ENCODE data around the gene SPEG. TPM values are rescaled to one million over a fixed set of nuclear protein-coding genes. Genes with fewer than 3 reads are reported as not detected.

The SPEG gene
- total and polyA plus RNA-seq, 4 experiments from 2014 or later: 0.15 to 9.0 (median 4.5) TPM

GRCh38 chr2:219442256-219443015 is 7.8 kb downstream of the SPEG start:
- H3K36me3 ChIP-seq (ENCODE audit: insufficient read depth, low read length): no peaks in the 10 kb centered on the region
- H3K9me3 Mint-ChIP-seq: no peaks in the 10 kb centered on the region
- H3K9me3 ChIP-seq (ENCODE audit: control insufficient read depth in 1 of 2, low read length in 2 of 2): no peaks in the 10 kb centered on the region
- peak overlapping the region; percentile 67 to 89 (median 78) for H3K4me3 Mint-ChIP-seq
- peaks cover 7% of the 10 kb centered on the region for H3K4me1 ChIP-seq (ENCODE audit: insufficient read depth, low read length)
- peaks cover 3 to 20% of the 10 kb centered on the region in 2 donors for H3K27me3 Mint-ChIP-seq
- no peaks in the 10 kb centered on the region for H3K36me3 Mint-ChIP-seq
- H3K4me3 ChIP-seq (ENCODE audit: low read length in 2 of 2): no peak overlapping the region
- no peak for DNase-seq
- intact Hi-C loops (cut with micrococcal nuclease): no loop called here
- peak overlapping the region in 1 of 7 donors; percentile 70 for H3K27ac Mint-ChIP-seq
- ChIA-PET CTCF (ENCODE audit: partially characterized antibody) (interaction anchor here (1.1 to 3.2 kb wide), 3 partner anchors 10 to 39 kb away, joined by 3 to 13 read pairs (median 3); no protein-coding TSS in a partner anchor), POLR2A (ENCODE audit: partially characterized antibody) (interaction anchor here (0.9 kb wide), 1 partner anchor 26 kb away, joined by 3 read pairs; no protein-coding TSS in a partner anchor)
- H3K4me1 Mint-ChIP-seq: peaks cover 6 to 18% (median 14%) of the 10 kb centered on the region in 4 donors
- H3K27ac ChIP-seq (ENCODE audit: low read depth, low read length): no peak overlapping the region
- H3K27me3 ChIP-seq (ENCODE audit: insufficient read depth, low read length): no peaks in the 10 kb centered on the region

GRCh38 chr2:219443016-219443696 is 8.5 kb downstream of the SPEG start:
- Histone ChIP-seq H3K36me3 (ENCODE audit: insufficient read depth, low read length) (no peaks in the 10 kb centered on the region), H3K4me3 (ENCODE audit: low read length in 2 of 2) (no peak overlapping the region), H3K27ac (ENCODE audit: low read depth, low read length) (no peak overlapping the region), H3K9me3 (ENCODE audit: control insufficient read depth in 1 of 2, low read length in 2 of 2) (no peaks in the 10 kb centered on the region), H3K4me1 (ENCODE audit: insufficient read depth, low read length) (peaks cover 7% of the 10 kb centered on the region), H3K27me3 (ENCODE audit: insufficient read depth, low read length) (no peaks in the 10 kb centered on the region)
- H3K4me1 Mint-ChIP-seq: peaks cover 6 to 18% (median 14%) of the 10 kb centered on the region in 4 donors
- H3K9me3 Mint-ChIP-seq: no peaks in the 10 kb centered on the region
- ChIA-PET CTCF (ENCODE audit: partially characterized antibody) (interaction anchor here (1.3 kb wide), 1 partner anchor 12 kb away, joined by 3 read pairs; no protein-coding TSS in a partner anchor), POLR2A (ENCODE audit: partially characterized antibody) (no interaction called here)
- no peak overlapping the region for H3K27ac Mint-ChIP-seq
- H3K36me3 Mint-ChIP-seq: no peaks in the 10 kb centered on the region
- H3K4me3 Mint-ChIP-seq: peak overlapping the region; percentile 67 to 89 (median 76)
- H3K27me3 Mint-ChIP-seq: peaks cover 5 to 20% of the 10 kb centered on the region in 2 donors
- intact Hi-C loops (cut with micrococcal nuclease): no loop called here
- DNase-seq: no peak

- Histone ChIP-seq H3K27ac (ENCODE audit: low read depth, low read length) (no peak overlapping the region), H3K9me3 (ENCODE audit: control insufficient read depth in 1 of 2, low read length in 2 of 2) (no peaks in the 10 kb centered on the region), H3K4me1 (ENCODE audit: insufficient read depth, low read length) (peaks cover 7% of the 10 kb centered on the region), H3K4me3 (ENCODE audit: low read length in 2 of 2) (no peak overlapping the region), H3K36me3 (ENCODE audit: insufficient read depth, low read length) (no peaks in the 10 kb centered on the region), H3K27me3 (ENCODE audit: insufficient read depth, low read length) (no peaks in the 10 kb centered on the region)
- Mint-ChIP-seq H3K4me1 (peaks cover 6 to 18% (median 14%) of the 10 kb centered on the region in 4 donors), H3K9me3 (no peaks in the 10 kb centered on the region), H3K4me3 (peak overlapping the region in 5 of 8 donors; percentile 46 to 89 (median 71)), H3K36me3 (no peaks in the 10 kb centered on the region), H3K27ac (no peak overlapping the region), H3K27me3 (peaks cover 5 to 20% of the 10 kb centered on the region in 2 donors)
- DNase-seq: no peak
- CTCF ChIA-PET (ENCODE audit: partially characterized antibody): no interaction called here
- intact Hi-C loops (cut with micrococcal nuclease): no loop called here
- POLR2A ChIA-PET (ENCODE audit: partially characterized antibody): no interaction called here
Measured at GRCh38 chr2:219443697-219444023, 9.0 kb downstream of the SPEG start.

- no peaks in the 10 kb centered on the region for H3K9me3 ChIP-seq (ENCODE audit: control insufficient read depth in 1 of 2, low read length in 2 of 2)
- H3K4me1 ChIP-seq (ENCODE audit: insufficient read depth, low read length): peaks cover 7% of the 10 kb centered on the region
- peak overlapping the region in 1 of 8 donors; percentile 57 for H3K4me3 Mint-ChIP-seq
- H3K27me3 Mint-ChIP-seq: peaks cover 5 to 23% of the 10 kb centered on the region in 2 donors
- H3K27ac Mint-ChIP-seq: peak overlapping the region in 1 of 7 donors; percentile 30
- intact Hi-C loops (cut with micrococcal nuclease): no loop called here
- H3K4me3 ChIP-seq (ENCODE audit: low read length in 2 of 2): no peak overlapping the region
- no peak overlapping the region for H3K27ac ChIP-seq (ENCODE audit: low read depth, low read length)
- no peaks in the 10 kb centered on the region for H3K36me3 Mint-ChIP-seq
- H3K27me3 ChIP-seq (ENCODE audit: insufficient read depth, low read length): peaks cover under 1% of the 10 kb centered on the region
- H3K9me3 Mint-ChIP-seq: no peaks in the 10 kb centered on the region
- no peaks in the 10 kb centered on the region for H3K36me3 ChIP-seq (ENCODE audit: insufficient read depth, low read length)
- CTCF ChIA-PET (ENCODE audit: partially characterized antibody): no interaction called here
- peaks cover 6 to 19% (median 14%) of the 10 kb centered on the region in 4 donors for H3K4me1 Mint-ChIP-seq
- POLR2A ChIA-PET (ENCODE audit: partially characterized antibody): no interaction called here
- DNase-seq: no peak
Measured at GRCh38 chr2:219444566-219445091, 10.0 kb downstream of the SPEG start.

DNA sequence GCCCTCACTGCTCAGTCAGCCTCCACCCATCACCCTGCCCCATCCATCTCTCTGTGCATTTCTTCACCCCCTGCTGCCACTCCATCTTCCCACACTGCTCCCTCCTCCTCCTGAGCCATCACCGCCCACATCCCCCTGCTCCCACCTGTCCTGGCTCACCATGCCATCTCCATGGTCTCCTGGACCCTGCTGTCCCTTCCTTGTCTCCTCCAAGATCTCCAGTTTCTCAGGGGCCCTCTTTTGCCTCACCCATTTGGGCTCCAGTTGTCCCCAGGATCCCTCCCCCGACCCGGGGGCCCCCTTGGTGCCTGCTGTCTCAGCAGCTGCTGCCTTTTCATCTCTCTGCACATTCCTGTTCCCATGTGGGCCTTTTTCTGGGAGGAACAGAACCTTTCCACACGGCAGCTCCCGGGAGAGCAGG is 10.6 kb downstream of the SPEG start:
- POLR2A ChIA-PET (ENCODE audit: partially characterized antibody): no interaction called here
- Mint-ChIP-seq H3K36me3 (no peaks in the 10 kb centered on the region), H3K27me3 (peaks cover 10 to 29% of the 10 kb centered on the region in 2 donors), H3K27ac (no peak overlapping the region), H3K9me3 (no peaks in the 10 kb centered on the region), H3K4me1 (peaks cover 6 to 23% (median 14%) of the 10 kb centered on the region in 4 donors), H3K4me3 (peak overlapping the region in 1 of 8 donors; percentile 64)
- intact Hi-C loops (cut with micrococcal nuclease): no loop called here
- DNase-seq: no peak
- H3K9me3 ChIP-seq (ENCODE audit: control insufficient read depth in 1 of 2, low read length in 2 of 2): no peaks in the 10 kb centered on the region
- peaks cover 7% of the 10 kb centered on the region for H3K4me1 ChIP-seq (ENCODE audit: insufficient read depth, low read length)
- no peak overlapping the region for H3K4me3 ChIP-seq (ENCODE audit: low read length in 2 of 2)
- H3K27ac ChIP-seq (ENCODE audit: low read depth, low read length): no peak overlapping the region
- H3K36me3 ChIP-seq (ENCODE audit: insufficient read depth, low read length): no peaks in the 10 kb centered on the region
- H3K27me3 ChIP-seq (ENCODE audit: insufficient read depth, low read length): peaks cover 3% of the 10 kb centered on the region
- CTCF ChIA-PET (ENCODE audit: partially characterized antibody): no interaction called here

DNA sequence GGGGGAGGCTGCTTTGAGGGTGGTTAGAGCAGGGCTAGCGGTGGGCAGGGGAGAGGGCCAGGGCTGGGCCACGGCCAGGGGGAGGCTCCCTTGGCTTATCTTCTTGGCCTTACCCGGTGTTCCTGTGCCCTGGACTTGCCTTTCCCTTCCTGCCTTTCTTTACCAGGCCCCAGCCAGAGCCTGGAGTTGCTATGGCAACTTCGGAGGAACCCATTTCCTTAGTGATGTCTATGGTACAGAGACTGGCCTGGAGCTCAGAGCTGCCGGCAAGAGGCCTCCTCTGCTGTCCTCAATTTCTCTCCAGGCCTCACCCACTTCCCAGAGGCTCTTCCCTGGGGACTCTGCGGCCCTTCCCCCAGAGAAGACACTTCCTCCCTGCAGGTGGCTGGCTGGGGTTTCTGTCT is 11.5 kb downstream of the SPEG start:
- peaks cover 5% of the 10 kb centered on the region for H3K4me1 ChIP-seq (ENCODE audit: insufficient read depth, low read length)
- Mint-ChIP-seq H3K9me3 (no peaks in the 10 kb centered on the region), H3K36me3 (no peaks in the 10 kb centered on the region), H3K27ac (no peak overlapping the region), H3K27me3 (peaks cover 10 to 28% of the 10 kb centered on the region in 2 donors), H3K4me1 (peaks cover 3 to 18% (median 10%) of the 10 kb centered on the region in 4 donors), H3K4me3 (no peak overlapping the region)
- H3K27me3 ChIP-seq (ENCODE audit: insufficient read depth, low read length): peaks cover 3% of the 10 kb centered on the region
- ChIA-PET POLR2A (ENCODE audit: partially characterized antibody) (no interaction called here), CTCF (ENCODE audit: partially characterized antibody) (interaction anchor here (1.0 to 1.3 kb wide), 2 partner anchors 14 to 84 kb away, joined by 5 read pairs; no protein-coding TSS in a partner anchor)
- intact Hi-C loops (cut with micrococcal nuclease): no loop called here
- no peak overlapping the region for H3K27ac ChIP-seq (ENCODE audit: low read depth, low read length)
- no peaks in the 10 kb centered on the region for H3K36me3 ChIP-seq (ENCODE audit: insufficient read depth, low read length)
- no peaks in the 10 kb centered on the region for H3K9me3 ChIP-seq (ENCODE audit: control insufficient read depth in 1 of 2, low read length in 2 of 2)
- no peak for DNase-seq
- no peak overlapping the region for H3K4me3 ChIP-seq (ENCODE audit: low read length in 2 of 2)

GRCh38 chr2:219446689-219447088 is 12.0 kb downstream of the SPEG start:
- intact Hi-C loops (cut with micrococcal nuclease): no loop called here
- Histone ChIP-seq H3K4me1 (ENCODE audit: insufficient read depth, low read length) (no peaks in the 10 kb centered on the region), H3K4me3 (ENCODE audit: low read length in 2 of 2) (no peak overlapping the region), H3K27ac (ENCODE audit: low read depth, low read length) (no peak overlapping the region), H3K27me3 (ENCODE audit: insufficient read depth, low read length) (peaks cover 3% of the 10 kb centered on the region), H3K9me3 (ENCODE audit: control insufficient read depth in 1 of 2, low read length in 2 of 2) (no peaks in the 10 kb centered on the region), H3K36me3 (ENCODE audit: insufficient read depth, low read length) (no peaks in the 10 kb centered on the region)
- H3K27me3 Mint-ChIP-seq: peaks cover 10 to 28% of the 10 kb centered on the region in 2 donors
- peaks cover 3 to 14% (median 7%) of the 10 kb centered on the region in 4 donors for H3K4me1 Mint-ChIP-seq
- no peak for DNase-seq
- no peak overlapping the region for H3K27ac Mint-ChIP-seq
- ChIA-PET POLR2A (ENCODE audit: partially characterized antibody) (no interaction called here), CTCF (ENCODE audit: partially characterized antibody) (interaction anchor here (0.6 to 1.3 kb wide), 3 partner anchors 13 to 83 kb away, joined by 4 to 5 read pairs (median 5); no protein-coding TSS in a partner anchor)
- H3K4me3 Mint-ChIP-seq: no peak overlapping the region
- H3K36me3 Mint-ChIP-seq: no peaks in the 10 kb centered on the region
- no peaks in the 10 kb centered on the region for H3K9me3 Mint-ChIP-seq
